ENCODE measurements around the gene SLC25A2. TPM values are rescaled to one million over a fixed set of nuclear protein-coding genes. Genes with fewer than 3 reads are reported as not detected.

Gene SLC25A2
- not detected for total RNA-seq

GRCh38 chr5:141303756-141304155 is at the start of gene SLC25A2:
TSS of gene SLC25A2 (minus strand) at chr5:141304049. CDS start at chr5:141303865, 184 bp downstream.

GRCh38 chr5:141349917-141350619 is 46.2 kb upstream of the SLC25A2 start, which contains the start of gene PCDHGB1:
TSS of gene PCDHGB1 (plus strand) at chr5:141350099. CDS start at chr5:141350261, 162 bp downstream.

GRCh38 chr5:141343242-141343952 is 39.5 kb upstream of the SLC25A2 start, which contains the start of gene PCDHGA3:
TSS of gene PCDHGA3 (plus strand) at chr5:141343829. CDS start at chr5:141344034, 205 bp downstream.

GRCh38 chr5:141338538-141339306 is 34.9 kb upstream of the SLC25A2 start, which contains the start of gene PCDHGA2:
TSS of gene PCDHGA2 (plus strand) at chr5:141338760.

GRCh38 chr5:141330299-141331080 is 26.6 kb upstream of the SLC25A2 start, which contains the start of gene PCDHGA1:
TSS of gene PCDHGA1 (plus strand) at chr5:141330514.

GRCh38 chr5:141320225-141321169 is 16.6 kb upstream of the SLC25A2 start, which contains the start of gene TAF7:
TSS of gene TAF7 (minus strand) at chr5:141320784. CDS start at chr5:141320044, 740 bp downstream.

Other genes with a start within 250 kb of the SLC25A2 start
- 8.3 TPM for gene PCDHB2, start 209.4 kb downstream of the SLC25A2 start, total RNA-seq
- gene PCDHB3, start 203.6 kb downstream of the SLC25A2 start, total RNA-seq, result 10.6 TPM
- gene PCDHB4, start 182.2 kb downstream of the SLC25A2 start, total RNA-seq, result 4.5 TPM
- gene PCDHB5, start 168.8 kb downstream of the SLC25A2 start, total RNA-seq, result 8.4 TPM
- gene PCDHB6, start 154.0 kb downstream of the SLC25A2 start, total RNA-seq, result 2.0 TPM
- gene PCDHB7, start 131.4 kb downstream of the SLC25A2 start, total RNA-seq, result 7.9 TPM
- 3.4 TPM for gene PCDHB8, start 126.3 kb downstream of the SLC25A2 start, total RNA-seq
- 9.2 TPM for gene PCDHB16, start 121.7 kb downstream of the SLC25A2 start, total RNA-seq
- 5.9 TPM for gene PCDHB9, start 116.9 kb downstream of the SLC25A2 start, total RNA-seq
- 12.9 TPM for gene PCDHB10, start 111.7 kb downstream of the SLC25A2 start, total RNA-seq
- 9.5 TPM for gene PCDHB11, start 104.4 kb downstream of the SLC25A2 start, total RNA-seq
- 15.0 TPM for gene PCDHB12, start 95.3 kb downstream of the SLC25A2 start, total RNA-seq
- 11.2 TPM for gene PCDHB13, start 90.1 kb downstream of the SLC25A2 start, total RNA-seq
- 13.5 TPM for gene PCDHB14, start 80.7 kb downstream of the SLC25A2 start, total RNA-seq
- 14.5 TPM for gene PCDHB15, start 58.7 kb downstream of the SLC25A2 start, total RNA-seq
- gene TAF7, start 16.7 kb upstream of the SLC25A2 start, total RNA-seq, result 133 TPM
- 1.8 TPM for gene PCDHGA1, start 26.5 kb upstream of the SLC25A2 start, total RNA-seq
- 15.8 TPM for gene PCDHGA2, start 34.7 kb upstream of the SLC25A2 start, total RNA-seq
- 7.5 TPM for gene PCDHGA3, start 39.8 kb upstream of the SLC25A2 start, total RNA-seq
- gene PCDHGB1, start 46.0 kb upstream of the SLC25A2 start, total RNA-seq, result 10.9 TPM
- gene PCDHGA4, start 51.0 kb upstream of the SLC25A2 start, total RNA-seq, result 11.1 TPM
- 14.6 TPM for gene PCDHGB2, start 55.9 kb upstream of the SLC25A2 start, total RNA-seq
- 10.6 TPM for gene PCDHGA5, start 60.1 kb upstream of the SLC25A2 start, total RNA-seq
- 14.2 TPM for gene PCDHGB3, start 66.2 kb upstream of the SLC25A2 start, total RNA-seq
- gene PCDHGA6, start 69.8 kb upstream of the SLC25A2 start, total RNA-seq, result 13.2 TPM
- gene PCDHGA7, start 78.7 kb upstream of the SLC25A2 start, total RNA-seq, result 11.2 TPM
- gene PCDHGB4, start 83.6 kb upstream of the SLC25A2 start, total RNA-seq, result 20.7 TPM
- 10.1 TPM for gene PCDHGA8, start 88.6 kb upstream of the SLC25A2 start, total RNA-seq
- gene PCDHGB5, start 93.9 kb upstream of the SLC25A2 start, total RNA-seq, result 23.4 TPM
- 21.7 TPM for gene PCDHGA9, start 98.7 kb upstream of the SLC25A2 start, total RNA-seq
- 15.1 TPM for gene PCDHGB6, start 104.0 kb upstream of the SLC25A2 start, total RNA-seq
- 15.6 TPM for gene PCDHGA10, start 108.9 kb upstream of the SLC25A2 start, total RNA-seq
- 26.6 TPM for gene PCDHGB7, start 113.6 kb upstream of the SLC25A2 start, total RNA-seq
- gene PCDHGA11, start 117.0 kb upstream of the SLC25A2 start, total RNA-seq, result 19.0 TPM
- 12.6 TPM for gene PCDHGA12, start 126.5 kb upstream of the SLC25A2 start, total RNA-seq
- 79.3 TPM for gene PCDHGC3, start 171.9 kb upstream of the SLC25A2 start, total RNA-seq
- 25.1 TPM for gene PCDHGC4, start 181.0 kb upstream of the SLC25A2 start, total RNA-seq
- 6.6 TPM for gene PCDHGC5, start 185.0 kb upstream of the SLC25A2 start, total RNA-seq

All from camera-type eye (tissue), 1 donor.